Ectodermal cell (in vitro differentiated cells): ENCODE measurements around the gene LRP1.

ENCODE experiments used
- H3K27ac ChIP-seq: 2 replicates; pipeline ENCODE4 v1.7.0; 2013; ENCODE audit warnings: mild to moderate bottlenecking, low read depth, low read length; ENCODE audit not compliant: insufficient read depth, poor library complexity, severe bottlenecking
- H3K27me3 ChIP-seq: 2 replicates; pipeline ENCODE4 v1.7.0; 2013; ENCODE audit warnings: mild to moderate bottlenecking, low read length; ENCODE audit not compliant: insufficient read depth, control insufficient read depth, poor library complexity, severe bottlenecking
- H3K36me3 ChIP-seq: one replicate; pipeline ENCODE4 v1.7.0; 2013; ENCODE audit warnings: low read length; ENCODE audit not compliant: control insufficient read depth, insufficient read depth
- H3K4me1 ChIP-seq: one replicate; pipeline ENCODE4 v1.7.0; 2013; ENCODE audit warnings: low read length; ENCODE audit not compliant: control insufficient read depth, insufficient read depth
- H3K4me3 ChIP-seq: 2 replicates; pipeline ENCODE4 v1.7.0; 2013; ENCODE audit warnings: low read depth, low read length, control low read depth; ENCODE audit not compliant: insufficient read depth
- H3K9me3 ChIP-seq: 2 replicates; pipeline ENCODE4 v1.7.0; 2013; ENCODE audit warnings: mild to moderate bottlenecking, low read length, moderate library complexity; ENCODE audit not compliant: control insufficient read depth
- WGBS, 2 experiments: methylation state at CpG; one replicate each; pipeline ENCODE4 v1.1.7; 2013; ENCODE audit warnings: missing lambda C conversion rate in 2 of 2; 5-methylcytosine and 5-hydroxymethylcytosine counted together

LRP1 gene

GRCh38 chr12:57146961-57147944 is 19.0 kb downstream of the LRP1 start, which contains the start of gene LRP1-AS:
TSS of gene LRP1-AS (minus strand) at chr12:57147619.
- H3K4me3 ChIP-seq = no peak within 1 kb of the TSS
- 74 to 77% methylated on average over 8 of the region's 8 CpGs for whole genome bisulfite sequencing, 2 experiments
- H3K4me1 ChIP-seq = peaks cover 15% of the 10 kb centered on the region
- H3K27me3 ChIP-seq = no peaks in the 10 kb centered on the region
- no peak within 1 kb of the TSS for H3K27ac ChIP-seq
- H3K36me3 ChIP-seq = peaks cover 12% of the 10 kb centered on the region
- H3K9me3 ChIP-seq = no peaks in the 10 kb centered on the region

- Histone ChIP-seq H3K4me3 (no peak overlapping the region), H3K27ac (no peak overlapping the region), H3K27me3 (no peaks in the 10 kb centered on the region), H3K36me3 (peaks cover 5% of the 10 kb centered on the region), H3K4me1 (peaks cover 17% of the 10 kb centered on the region), H3K9me3 (no peaks in the 10 kb centered on the region)
- 88 to 96% methylated on average over 3 of the region's 4 CpGs for WGBS, 2 experiments
Observed at GRCh38 chr12:57148469-57149244, 20.4 kb downstream of the LRP1 start.

- no peak overlapping the region for H3K4me3 ChIP-seq
- H3K9me3 ChIP-seq = no peaks in the 10 kb centered on the region
- no peak overlapping the region for H3K27ac ChIP-seq
- 88 to 89% methylated on average over 13 of the region's 13 CpGs for WGBS, 2 experiments
- peaks cover 17% of the 10 kb centered on the region for H3K4me1 ChIP-seq
- peaks cover 4% of the 10 kb centered on the region for H3K36me3 ChIP-seq
- no peaks in the 10 kb centered on the region for H3K27me3 ChIP-seq
Observed at GRCh38 chr12:57149245-57149900, 21.1 kb downstream of the LRP1 start.

GRCh38 chr12:57150400-57151000 is 22.2 kb downstream of the LRP1 start:
- Histone ChIP-seq H3K4me3 (no peak overlapping the region), H3K9me3 (no peaks in the 10 kb centered on the region), H3K4me1 (peaks cover 17% of the 10 kb centered on the region), H3K27me3 (no peaks in the 10 kb centered on the region), H3K27ac (no peak overlapping the region), H3K36me3 (peaks cover 8% of the 10 kb centered on the region)
- 89 to 95% methylated on average over 6 of the region's 6 CpGs for WGBS, 2 experiments

GRCh38 chr12:57151741-57152630 is 23.7 kb downstream of the LRP1 start:
- Histone ChIP-seq H3K27me3 (no peaks in the 10 kb centered on the region), H3K4me3 (no peak overlapping the region), H3K36me3 (peaks cover 17% of the 10 kb centered on the region), H3K4me1 (peaks cover 17% of the 10 kb centered on the region), H3K27ac (no peak overlapping the region), H3K9me3 (no peaks in the 10 kb centered on the region)
- WGBS, 2 experiments = 79 to 80% methylated on average over 17 of the region's 17 CpGs

- no peaks in the 10 kb centered on the region for H3K9me3 ChIP-seq
- H3K4me3 ChIP-seq = no peak overlapping the region
- peaks cover 24% of the 10 kb centered on the region for H3K36me3 ChIP-seq
- WGBS, 2 experiments = 83 to 89% methylated on average over 2 to 4 of the region's 4 CpGs
- no peak overlapping the region for H3K27ac ChIP-seq
- H3K4me1 ChIP-seq = peaks cover 11% of the 10 kb centered on the region
- no peaks in the 10 kb centered on the region for H3K27me3 ChIP-seq
Observed at GRCh38 chr12:57152639-57153038, 24.4 kb downstream of the LRP1 start.

GRCh38 chr12:57153415-57153997 is 25.2 kb downstream of the LRP1 start:
- Histone ChIP-seq H3K9me3 (no peaks in the 10 kb centered on the region), H3K27ac (no peak overlapping the region), H3K4me3 (no peak overlapping the region), H3K36me3 (peaks cover 30% of the 10 kb centered on the region), H3K4me1 (peaks cover 9% of the 10 kb centered on the region), H3K27me3 (no peaks in the 10 kb centered on the region)
- 100% methylated on average over 1 of the region's 1 CpG for WGBS, 2 experiments

GRCh38 chr12:57154076-57154475 is 25.8 kb downstream of the LRP1 start:
- H3K4me3 ChIP-seq = no peak overlapping the region
- peaks cover 9% of the 10 kb centered on the region for H3K4me1 ChIP-seq
- no peaks in the 10 kb centered on the region for H3K9me3 ChIP-seq
- WGBS, 2 experiments = 97% methylated on average over 6 of the region's 6 CpGs
- peaks cover 30% of the 10 kb centered on the region for H3K36me3 ChIP-seq
- H3K27ac ChIP-seq = no peak overlapping the region
- no peaks in the 10 kb centered on the region for H3K27me3 ChIP-seq
